ENCODE measurements around the gene LRRC31.

The LRRC31 gene

DNA sequence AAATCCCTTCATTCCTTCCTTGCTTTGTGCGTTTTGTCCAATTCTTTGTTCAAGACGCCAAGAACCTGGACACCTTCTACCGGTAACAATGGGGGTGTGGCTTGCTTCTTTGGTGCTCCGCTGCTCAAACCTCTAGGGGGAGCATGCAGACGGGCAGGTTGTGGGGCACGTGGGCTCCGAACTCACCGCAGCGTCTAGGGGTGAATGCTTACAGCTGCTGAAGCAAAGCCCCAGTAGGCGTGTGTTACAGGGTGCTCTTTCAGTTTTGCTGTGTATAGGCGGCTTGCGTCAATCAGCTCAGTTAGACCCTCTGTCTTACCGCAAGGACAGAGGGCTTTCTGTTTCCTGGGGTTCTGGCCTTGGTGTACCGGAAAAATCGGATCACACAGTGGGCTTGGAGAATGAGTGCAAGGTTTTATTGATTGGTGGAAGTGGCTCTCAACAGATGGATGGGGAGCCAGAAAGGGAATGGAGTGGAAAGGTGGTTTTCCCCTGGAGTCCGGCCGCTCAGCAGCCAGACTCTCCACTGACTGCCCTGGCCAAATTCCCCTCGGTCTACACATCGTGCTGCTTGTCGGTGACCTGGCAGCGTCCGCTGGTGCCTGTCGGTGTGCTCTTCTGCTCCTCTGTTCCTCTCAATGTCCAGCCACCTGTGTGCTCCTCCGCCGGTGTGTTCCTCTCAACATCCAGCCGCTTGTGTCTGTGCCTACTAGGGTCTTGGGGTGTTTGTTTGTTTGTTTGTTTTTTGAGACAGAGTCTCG lies 55.8 kb downstream of the LRRC31 start:
- DNase-seq (ENCODE audit: low read depth, low spot score): peak; percentile 58

DNA sequence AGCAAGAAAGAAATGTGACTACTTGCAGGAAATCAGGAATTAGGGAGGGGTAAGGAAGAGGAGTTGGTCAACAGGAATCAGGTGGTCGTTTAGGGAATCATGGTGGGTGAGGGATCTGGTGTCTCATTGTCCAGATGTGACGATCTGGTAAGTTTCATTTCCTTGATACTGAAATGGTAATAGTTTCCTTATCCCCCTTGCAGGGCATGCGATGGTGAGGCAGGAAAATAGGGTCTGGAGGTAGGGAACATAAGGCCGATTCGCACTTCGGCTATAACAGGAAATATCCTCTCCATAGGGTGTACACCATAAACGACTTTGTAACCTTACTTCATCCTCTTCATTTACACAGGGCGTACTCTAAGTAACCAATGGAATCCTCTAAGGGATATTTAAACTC lies 56.5 kb downstream of the LRRC31 start:
- no peak for DNase-seq (ENCODE audit: low read depth, low spot score)

GRCh38 chr3:169812332-169813235 lies 57.2 kb downstream of the LRRC31 start, which contains the start of the genes LRRC34 and LRRIQ4:
TSS of gene LRRC34 (minus strand) at chr3:169812904. CDS start at chr3:169812548, 356 bp downstream.
TSS of gene LRRIQ4 (plus strand) at chr3:169812870. CDS start at chr3:169821922, 9,052 bp downstream.
- DNase-seq (ENCODE audit: low read depth, low spot score): peak; percentile 9

- no peak for DNase-seq (ENCODE audit: low read depth, low spot score)
Observed at GRCh38 chr3:169811631-169812331, 58.0 kb downstream of the LRRC31 start.

DNA sequence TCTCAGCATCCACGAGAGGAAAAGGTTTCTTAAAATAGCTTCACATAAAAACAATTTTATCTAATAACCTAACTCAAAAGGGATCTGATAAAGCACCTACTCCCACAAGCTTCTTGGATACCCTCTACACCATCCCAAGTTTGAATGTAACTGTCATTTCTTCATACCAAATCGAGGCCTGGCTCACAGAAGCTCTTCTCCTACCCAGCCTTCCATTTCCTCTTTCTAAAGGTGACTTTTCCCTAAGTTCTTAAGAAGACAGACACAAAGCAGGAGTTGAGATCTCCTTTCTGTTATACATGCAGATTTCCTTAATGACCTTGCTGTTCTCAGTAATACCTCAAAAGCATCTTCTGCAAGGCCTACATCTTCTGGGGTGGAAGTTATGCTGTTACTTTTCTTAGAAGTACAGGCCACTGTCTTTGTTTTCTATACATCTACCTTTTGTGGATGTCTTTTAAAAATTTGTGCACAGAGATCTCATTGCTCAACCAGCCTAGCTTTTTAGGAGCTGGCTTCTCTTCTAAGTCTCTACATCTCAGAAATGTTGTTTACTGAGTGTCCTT lies 60.4 kb downstream of the LRRC31 start:
- DNase-seq (ENCODE audit: low read depth, low spot score): no peak

GRCh38 chr3:169804681-169805080 lies 65.1 kb downstream of the LRRC31 start:
- no peak for DNase-seq (ENCODE audit: low read depth, low spot score)

DNA sequence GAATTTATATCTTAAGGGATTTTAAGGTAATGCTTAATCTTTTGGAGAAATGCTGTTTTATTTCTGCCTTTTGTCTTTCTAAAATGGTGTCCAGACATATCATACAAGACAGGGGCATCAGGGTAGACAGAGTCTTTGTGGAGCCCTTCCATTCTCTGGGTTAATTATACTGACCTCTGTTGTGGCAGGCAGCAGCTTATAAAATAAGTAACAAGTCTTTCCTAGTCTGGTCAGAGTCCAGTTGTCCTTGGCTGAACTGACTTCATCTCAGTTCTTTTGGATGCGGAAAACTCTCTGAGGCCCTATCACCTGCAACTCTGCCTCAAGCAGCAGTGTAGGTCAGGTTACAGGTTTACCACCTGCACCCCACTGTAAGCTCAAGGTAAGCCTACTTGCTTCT lies 77.4 kb downstream of the LRRC31 start:
- no peak for DNase-seq (ENCODE audit: low read depth, low spot score)

- DNase-seq (ENCODE audit: low read depth, low spot score): no peak
Observed at GRCh38 chr3:169790687-169791429, 78.9 kb downstream of the LRRC31 start.

DNA sequence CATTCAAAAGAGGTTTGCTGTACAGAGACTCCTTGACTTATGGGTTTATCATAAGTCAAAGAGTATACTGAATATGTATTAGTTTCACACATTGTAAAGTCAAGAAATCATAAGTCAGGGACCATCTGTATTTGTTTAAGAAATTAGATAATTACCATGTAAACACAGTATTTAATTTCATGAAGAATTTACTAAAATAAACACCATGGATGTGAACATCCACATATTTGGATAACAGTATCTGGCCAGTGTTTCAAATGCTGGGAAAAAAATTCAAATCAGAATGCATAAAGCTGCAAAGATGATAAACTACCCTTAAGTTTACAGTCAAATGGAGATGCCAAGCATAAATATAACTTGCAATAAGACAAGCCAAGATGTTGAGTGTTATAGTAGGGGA lies 79.5 kb downstream of the LRRC31 start:
- no peak for DNase-seq (ENCODE audit: low read depth, low spot score)
